AML-193 (cell line): ENCODE results near the gene FITM1.

ENCODE experiments used
- DNase-seq, 2 experiments: peaks; one replicate each; lab custom pipeline; 2025; lab: John Stamatoyannopoulos, UW

Gene FITM1

GRCh38 chr14:24119691-24120090 lies 10.8 kb upstream of the FITM1 start:
- DNase-seq, result no peak

GRCh38 chr14:24121210-24121609 lies 9.2 kb upstream of the FITM1 start:
- DNase-seq, result no peak

- no peak for DNase-seq
These were observed 8.0 kb upstream of the FITM1 start for GRCh38 chr14:24122416-24122815.

- DNase-seq, result no peak
These were observed 7.6 kb upstream of the FITM1 start for GRCh38 chr14:24122898-24123297.

GRCh38 chr14:24123424-24124417 lies 6.7 kb upstream of the FITM1 start:
- no peak for DNase-seq

GRCh38 chr14:24126939-24127338 lies 3.5 kb upstream of the FITM1 start:
- no peak for DNase-seq

- no peak for DNase-seq
These were observed 2.8 kb upstream of the FITM1 start for GRCh38 chr14:24127673-24128072.

GRCh38 chr14:24129410-24129998 lies 955 bp upstream of the FITM1 start:
- no peak for DNase-seq

- DNase-seq, result no peak
These were observed 474 bp downstream of the FITM1 start for GRCh38 chr14:24130717-24131548.

- no peak for DNase-seq
These were observed 1.1 kb downstream of the FITM1 start for GRCh38 chr14:24131549-24131966.

GRCh38 chr14:24132061-24132685 lies 1.7 kb downstream of the FITM1 start:
- DNase-seq, result no peak

GRCh38 chr14:24132976-24133375 lies 2.5 kb downstream of the FITM1 start:
- DNase-seq, result no peak

GRCh38 chr14:24133735-24134134 lies 3.3 kb downstream of the FITM1 start:
- peak; percentile 8 to 32 for DNase-seq

GRCh38 chr14:24135584-24135833 lies 5.0 kb downstream of the FITM1 start:
- no peak for DNase-seq

GRCh38 chr14:24135834-24136683 lies 5.6 kb downstream of the FITM1 start, which contains the start of gene PSME1:
PSME1 (plus strand) TSS chr14:24136194; CDS start chr14:24136263, 69 bp downstream.
- DNase-seq, result peak; percentile 72 to 73

GRCh38 chr14:24136684-24137528 lies 6.4 kb downstream of the FITM1 start:
- DNase-seq, result no peak

- DNase-seq, result no peak
These were observed 7.3 kb downstream of the FITM1 start for GRCh38 chr14:24137529-24138395.

- no peak for DNase-seq
These were observed 8.2 kb downstream of the FITM1 start for GRCh38 chr14:24138396-24139271.
